Esophagus muscularis mucosa (tissue), 3 donors: ENCODE results near the gene ZNF414.

Source experiments
- POLR2A ChIP-seq: fragments of 450-650 bp; IDR thresholded peaks from one replicate; pipeline ENCODE4 v1.6.1; 2017; ENCODE audit warnings: antibody characterized with exemption, moderate library complexity, mild to moderate bottlenecking, low read depth
- TF ChIP-seq, protein P1 (sequence below), 3 experiments: fragments of 200-600 bp in 2 of 3; fragments of 450-650 bp in 1 of 3; sonication (generic) in 2 of 3; IDR thresholded peaks; one replicate each; pipeline ENCODE4 v1.5.1; 2017 to 2019; ENCODE audit warnings: antibody characterized with exemption in 3 of 3, mild to moderate bottlenecking in 2 of 3, moderate library complexity in 1 of 3

DNA sequence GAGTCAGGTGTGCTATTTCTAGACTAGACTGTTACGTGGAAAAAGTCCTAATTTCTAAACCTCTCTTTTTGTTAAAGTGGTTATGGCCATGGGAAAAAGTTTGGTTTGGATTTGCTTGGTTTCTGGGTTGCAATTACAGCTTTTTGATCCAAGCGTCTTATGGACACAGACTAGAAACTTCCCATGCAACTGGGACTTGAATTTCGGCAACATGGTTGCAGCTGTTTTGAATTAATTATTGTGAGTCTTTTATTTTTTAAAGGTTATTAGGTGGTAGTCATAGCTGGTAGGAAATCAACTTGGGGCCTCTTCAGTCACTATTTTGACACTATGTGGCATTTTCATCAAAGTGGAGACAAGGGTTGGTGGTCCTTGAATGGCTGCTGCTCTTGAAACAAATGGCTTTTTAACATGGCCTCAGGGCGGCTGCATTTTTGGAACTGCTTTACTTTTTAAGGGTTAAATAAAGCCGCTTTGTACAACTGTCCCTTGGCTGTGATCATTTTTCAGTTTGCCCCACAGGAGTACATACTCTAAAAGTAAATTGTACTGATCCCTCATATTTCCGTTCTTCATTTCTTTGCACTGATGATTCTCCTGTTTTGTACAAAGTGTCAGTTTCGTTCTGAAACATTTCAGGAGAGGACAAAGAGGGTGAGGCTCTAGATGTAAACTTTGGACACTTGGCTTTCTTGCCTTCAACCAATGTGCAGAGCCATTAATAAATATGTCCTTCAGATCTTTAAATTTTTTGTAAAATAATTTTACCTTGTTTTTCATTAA lies 53.3 kb downstream of the ZNF414 start:
- no peak for TF ChIP-seq POLR2A
- TF ChIP-seq, protein P1, sequence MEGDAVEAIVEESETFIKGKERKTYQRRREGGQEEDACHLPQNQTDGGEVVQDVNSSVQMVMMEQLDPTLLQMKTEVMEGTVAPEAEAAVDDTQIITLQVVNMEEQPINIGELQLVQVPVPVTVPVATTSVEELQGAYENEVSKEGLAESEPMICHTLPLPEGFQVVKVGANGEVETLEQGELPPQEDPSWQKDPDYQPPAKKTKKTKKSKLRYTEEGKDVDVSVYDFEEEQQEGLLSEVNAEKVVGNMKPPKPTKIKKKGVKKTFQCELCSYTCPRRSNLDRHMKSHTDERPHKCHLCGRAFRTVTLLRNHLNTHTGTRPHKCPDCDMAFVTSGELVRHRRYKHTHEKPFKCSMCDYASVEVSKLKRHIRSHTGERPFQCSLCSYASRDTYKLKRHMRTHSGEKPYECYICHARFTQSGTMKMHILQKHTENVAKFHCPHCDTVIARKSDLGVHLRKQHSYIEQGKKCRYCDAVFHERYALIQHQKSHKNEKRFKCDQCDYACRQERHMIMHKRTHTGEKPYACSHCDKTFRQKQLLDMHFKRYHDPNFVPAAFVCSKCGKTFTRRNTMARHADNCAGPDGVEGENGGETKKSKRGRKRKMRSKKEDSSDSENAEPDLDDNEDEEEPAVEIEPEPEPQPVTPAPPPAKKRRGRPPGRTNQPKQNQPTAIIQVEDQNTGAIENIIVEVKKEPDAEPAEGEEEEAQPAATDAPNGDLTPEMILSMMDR (IDR thresholded peaks at IDR 0.05) = no peak
